PC-9 (cell line): ENCODE measurements around the gene PHACTR1. TPM values are rescaled to one million over a fixed set of nuclear protein-coding genes. Genes with fewer than 3 reads are reported as not detected.

Experiments used
- BruUV-seq: library from RNA; stranded (reverse); fragments of 400-500 nt; replicated peaks from 2 replicates; lab custom pipeline; 2021; lab: Mats Ljungman, UMichigan
- CTCF ChIA-PET: fragments of 300-600 bp; sonication (Branson Sonifier 250); formaldehyde crosslinking; loops from one replicate; lab custom pipeline; 2022; ENCODE audit warnings: antibody characterized with exemption; lab: Charles Lee
- POLR2A ChIA-PET: fragments of 300-600 bp; sonication (Branson Sonifier 250); formaldehyde crosslinking; loops from one replicate; lab custom pipeline; 2022; ENCODE audit warnings: antibody characterized with exemption; ENCODE audit not compliant: unreplicated experiment; lab: Charles Lee
- DNase-seq, 2 experiments: peaks; one replicate each; pipeline versions ENCODE4 v3.0.0 to v3.0.0-alpha.2; 2015 to 2022; ENCODE audit warnings: mixed read lengths in 1 of 2
- H2AFZ ChIP-seq: fragments of 200-600 bp; sonication (generic); 2 replicates; pipeline ENCODE4 v1.8.1; 2017; ENCODE audit warnings: antibody characterized with exemption
- H3F3A ChIP-seq: fragments of 200-600 bp; sonication (generic); 2 replicates; pipeline ENCODE4 v1.8.1; 2017; ENCODE audit warnings: antibody characterized with exemption, mild to moderate bottlenecking, low read depth; ENCODE audit not compliant: insufficient read depth
- H3K27ac ChIP-seq: fragments of 200-600 bp; sonication (generic); 2 replicates; pipeline ENCODE4 v1.6.1; 2016; ENCODE audit warnings: mixed run types
- H3K27me3 ChIP-seq: fragments of 200-600 bp; sonication (generic); 2 replicates; pipeline ENCODE4 v1.6.1; 2016; ENCODE audit warnings: low read depth, mixed run types; ENCODE audit not compliant: insufficient read depth
- H3K36me3 ChIP-seq: fragments of 200-600 bp; sonication (generic); 2 replicates; pipeline ENCODE4 v1.6.1; 2016; ENCODE audit warnings: low read depth, mixed run types
- H3K4me1 ChIP-seq: fragments of 200-600 bp; sonication (generic); replicated peaks from 2 replicates; pipeline ENCODE4 v1.6.1; 2016; ENCODE audit warnings: mixed run types; ENCODE audit not compliant: insufficient read depth
- H3K4me2 ChIP-seq: fragments of 200-600 bp; sonication (generic); 2 replicates; pipeline ENCODE4 v1.6.1; 2017; ENCODE audit warnings: mixed run types
- H3K4me3 ChIP-seq: fragments of 200-600 bp; sonication (generic); 2 replicates; pipeline ENCODE4 v1.6.1; 2016; ENCODE audit warnings: mixed run types
- H3K79me2 ChIP-seq: fragments of 200-600 bp; sonication (generic); 2 replicates; pipeline ENCODE4 v1.6.1; 2017; ENCODE audit warnings: low read depth, mixed run types
- H3K9me2 ChIP-seq: fragments of 200-600 bp; sonication (generic); 2 replicates; pipeline ENCODE4 v1.8.1; 2017; ENCODE audit warnings: mild to moderate bottlenecking; ENCODE audit not compliant: insufficient read depth
- H3K9me3 ChIP-seq: fragments of 200-600 bp; sonication (generic); 2 replicates; pipeline ENCODE4 v1.8.1; 2016; ENCODE audit warnings: low read depth; ENCODE audit not compliant: insufficient read depth
- H4K20me1 ChIP-seq: fragments of 200-600 bp; sonication (generic); 2 replicates; pipeline ENCODE4 v1.8.1; 2017; ENCODE audit not compliant: insufficient read depth
- CTCF ChIP-seq: fragments of 200-600 bp; sonication (generic); conservative IDR thresholded peaks from 2 replicates; pipeline ENCODE4 v1.6.1; 2017; ENCODE audit warnings: mixed run types, antibody characterized with exemption, mild to moderate bottlenecking, moderate library complexity
- EZH2 ChIP-seq: fragments of 200-600 bp; sonication (generic); IDR thresholded peaks from 2 replicates; pipeline ENCODE4 v1.8.0; 2017; ENCODE audit warnings: antibody characterized with exemption, low read depth
- intact Hi-C: fragments of 100-400 bp; cut with micrococcal nuclease; formaldehyde crosslinking; loops from one replicate; pipeline ENCODE4 v1.10.0; 2022; ENCODE audit not compliant: unreplicated experiment
- total RNA-seq: library from RNA; stranded (reverse); gene quantifications from 2 replicates; pipeline ENCODE4 v1.2.3, GENCODE V29; 2021

Gene PHACTR1
- total RNA-seq, 1 experiment from 2014 or later, result not detected

- intact Hi-C loops, result no loop called here
- CTCF ChIA-PET, result no interaction called here
- H3K4me1 ChIP-seq, result no peaks in the 10 kb centered on the region
Measured at GRCh38 chr6:13119549-13119948, 403.0 kb downstream of the PHACTR1 start.

GRCh38 chr6:13120483-13121482, 404.2 kb downstream of the PHACTR1 start:
- no peak for TF ChIP-seq EZH2
- TF ChIP-seq CTCF, result no peak
- H3K36me3 ChIP-seq, result no peaks in the 10 kb centered on the region
- no peaks in the 10 kb centered on the region for H3K4me1 ChIP-seq
- H3K9me3 ChIP-seq, result no peaks in the 10 kb centered on the region
- no peaks in the 10 kb centered on the region for H3K9me2 ChIP-seq
- no peak overlapping the region for H3K27ac ChIP-seq
- no peaks in the 10 kb centered on the region for H3K79me2 ChIP-seq
- intact Hi-C loops, result no loop called here
- H3K4me2 ChIP-seq, result no peak overlapping the region
- H3K27me3 ChIP-seq, result peaks cover 61% of the 10 kb centered on the region
- no peak for DNase-seq
- H2AFZ ChIP-seq, result no peak overlapping the region
- ChIA-PET CTCF (no interaction called here), POLR2A (no interaction called here)
- H4K20me1 ChIP-seq, result no peaks in the 10 kb centered on the region
- no peaks in the 10 kb centered on the region for H3F3A ChIP-seq
- H3K4me3 ChIP-seq, result no peak overlapping the region
- BruUV-seq, result no TSS peak

More at GRCh38 chr6:13119549-13119948, 403.0 kb downstream of the PHACTR1 start:
- H3K79me2 ChIP-seq, result no peaks in the 10 kb centered on the region
- no peaks in the 10 kb centered on the region for H3K36me3 ChIP-seq
- no peak overlapping the region for H2AFZ ChIP-seq
- BruUV-seq, result no TSS peak
- H4K20me1 ChIP-seq, result no peaks in the 10 kb centered on the region
- no peaks in the 10 kb centered on the region for H3K9me3 ChIP-seq
- no peak overlapping the region for H3K27ac ChIP-seq
- no peak overlapping the region for H3K4me2 ChIP-seq
- no peak for DNase-seq
- POLR2A ChIA-PET, result no interaction called here
- H3F3A ChIP-seq, result no peaks in the 10 kb centered on the region
- peaks cover 61% of the 10 kb centered on the region for H3K27me3 ChIP-seq
- no peaks in the 10 kb centered on the region for H3K9me2 ChIP-seq
- H3K4me3 ChIP-seq, result no peak overlapping the region
- TF ChIP-seq CTCF (no peak), EZH2 (no peak)

- TF ChIP-seq EZH2 (no peak), CTCF (no peak)
- DNase-seq, result no peak
- BruUV-seq, result no TSS peak
- ChIA-PET CTCF (no interaction called here), POLR2A (no interaction called here)
- no peak overlapping the region for H3K4me3 ChIP-seq
- no peak overlapping the region for H2AFZ ChIP-seq
- no peaks in the 10 kb centered on the region for H3K9me2 ChIP-seq
- no peaks in the 10 kb centered on the region for H3K4me1 ChIP-seq
- no peaks in the 10 kb centered on the region for H3K36me3 ChIP-seq
- no peak overlapping the region for H3K4me2 ChIP-seq
- no peaks in the 10 kb centered on the region for H3F3A ChIP-seq
- no peaks in the 10 kb centered on the region for H3K79me2 ChIP-seq
- no peaks in the 10 kb centered on the region for H3K9me3 ChIP-seq
- peaks cover 40% of the 10 kb centered on the region for H3K27me3 ChIP-seq
- H3K27ac ChIP-seq, result no peak overlapping the region
- H4K20me1 ChIP-seq, result no peaks in the 10 kb centered on the region
- intact Hi-C loops, result no loop called here
Measured at GRCh38 chr6:13124131-13124530, 407.6 kb downstream of the PHACTR1 start.
